ENCODE data around the gene RSPH1. TPM values are rescaled to one million over a fixed set of nuclear protein-coding genes. Genes with fewer than 3 reads are reported as not detected.
A peak's percentile ranks its signal among the peaks of the same experiment; 100 is the strongest.

Gene RSPH1
- total RNA-seq, 2 donors from 2014 or later: not detected

DNA sequence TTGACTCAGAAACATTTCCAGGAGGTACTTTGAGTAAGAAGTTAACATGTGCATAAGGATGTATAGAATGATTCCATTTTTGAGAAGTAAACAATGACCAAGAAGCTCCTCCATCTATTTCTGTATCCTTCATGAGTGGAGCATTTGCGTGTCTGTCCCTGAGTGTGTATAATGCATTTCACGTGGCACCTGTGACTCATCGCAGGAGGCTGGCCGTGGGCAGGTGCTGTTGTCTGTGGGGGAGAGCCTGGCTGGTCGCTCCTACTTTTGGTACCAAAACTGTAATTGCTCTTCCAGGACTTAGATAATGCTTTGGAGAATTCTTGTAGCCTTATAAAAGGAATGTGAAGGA, 34.1 kb upstream of the RSPH1 start:
- no peaks in the 10 kb centered on the region for H3K27me3 ChIP-seq
- H3K27ac ChIP-seq: no peak overlapping the region
- H3K4me3 ChIP-seq: no peak overlapping the region
- no peaks in the 10 kb centered on the region for H3K9me3 ChIP-seq
- no peak for DNase-seq (ENCODE audit: low spot score)
- H3K36me3 ChIP-seq: no peaks in the 10 kb centered on the region
- peaks cover 0 to 32% of the 10 kb centered on the region in 2 donors for H3K4me1 ChIP-seq
- TF ChIP-seq, protein P1, sequence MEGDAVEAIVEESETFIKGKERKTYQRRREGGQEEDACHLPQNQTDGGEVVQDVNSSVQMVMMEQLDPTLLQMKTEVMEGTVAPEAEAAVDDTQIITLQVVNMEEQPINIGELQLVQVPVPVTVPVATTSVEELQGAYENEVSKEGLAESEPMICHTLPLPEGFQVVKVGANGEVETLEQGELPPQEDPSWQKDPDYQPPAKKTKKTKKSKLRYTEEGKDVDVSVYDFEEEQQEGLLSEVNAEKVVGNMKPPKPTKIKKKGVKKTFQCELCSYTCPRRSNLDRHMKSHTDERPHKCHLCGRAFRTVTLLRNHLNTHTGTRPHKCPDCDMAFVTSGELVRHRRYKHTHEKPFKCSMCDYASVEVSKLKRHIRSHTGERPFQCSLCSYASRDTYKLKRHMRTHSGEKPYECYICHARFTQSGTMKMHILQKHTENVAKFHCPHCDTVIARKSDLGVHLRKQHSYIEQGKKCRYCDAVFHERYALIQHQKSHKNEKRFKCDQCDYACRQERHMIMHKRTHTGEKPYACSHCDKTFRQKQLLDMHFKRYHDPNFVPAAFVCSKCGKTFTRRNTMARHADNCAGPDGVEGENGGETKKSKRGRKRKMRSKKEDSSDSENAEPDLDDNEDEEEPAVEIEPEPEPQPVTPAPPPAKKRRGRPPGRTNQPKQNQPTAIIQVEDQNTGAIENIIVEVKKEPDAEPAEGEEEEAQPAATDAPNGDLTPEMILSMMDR (IDR thresholded peaks at IDR 0.05): no peak

DNA sequence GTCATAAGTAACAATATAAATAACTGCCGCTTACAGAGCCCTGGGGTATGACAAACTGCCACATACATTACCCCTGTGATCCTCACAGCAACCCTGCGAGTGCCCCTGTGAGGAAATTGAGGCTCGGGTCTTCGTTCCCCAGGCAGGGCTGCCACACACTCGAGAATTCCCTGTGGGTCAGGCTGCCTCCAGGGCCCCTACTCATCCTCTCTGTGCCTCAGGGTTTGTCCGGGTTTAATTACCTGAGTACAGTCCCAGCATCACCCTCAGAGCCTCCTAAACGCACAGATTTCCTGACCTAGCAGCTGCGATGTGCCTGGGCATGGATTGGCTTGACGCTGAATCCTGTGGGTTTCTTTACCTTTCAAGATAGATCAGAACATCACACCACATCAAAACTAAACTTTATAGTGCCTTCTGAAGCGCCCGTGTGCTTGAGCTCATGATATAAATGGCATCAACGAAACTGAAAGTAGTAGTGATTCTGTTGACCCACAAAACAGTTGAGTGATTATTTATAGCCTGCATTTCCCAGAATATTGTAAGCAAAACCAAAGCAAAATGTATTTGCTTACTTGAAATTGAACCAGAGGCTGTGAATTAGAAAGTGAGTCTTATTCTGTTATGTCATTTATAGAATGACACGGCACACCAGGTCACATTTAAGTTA, 31.6 kb upstream of the RSPH1 start:
- peak overlapping the region; percentile 45 to 46 for H3K27ac ChIP-seq
- no peaks in the 10 kb centered on the region for H3K9me3 ChIP-seq
- peaks cover 0 to 39% of the 10 kb centered on the region in 2 donors for H3K4me1 ChIP-seq
- DNase-seq (ENCODE audit: low spot score): no peak
- H3K27me3 ChIP-seq: no peaks in the 10 kb centered on the region
- H3K4me3 ChIP-seq: peak overlapping the region in 1 of 2 donors; percentile 6
- no peaks in the 10 kb centered on the region for H3K36me3 ChIP-seq
- TF ChIP-seq, protein P1 (IDR thresholded peaks at IDR 0.05): no peak

DNA sequence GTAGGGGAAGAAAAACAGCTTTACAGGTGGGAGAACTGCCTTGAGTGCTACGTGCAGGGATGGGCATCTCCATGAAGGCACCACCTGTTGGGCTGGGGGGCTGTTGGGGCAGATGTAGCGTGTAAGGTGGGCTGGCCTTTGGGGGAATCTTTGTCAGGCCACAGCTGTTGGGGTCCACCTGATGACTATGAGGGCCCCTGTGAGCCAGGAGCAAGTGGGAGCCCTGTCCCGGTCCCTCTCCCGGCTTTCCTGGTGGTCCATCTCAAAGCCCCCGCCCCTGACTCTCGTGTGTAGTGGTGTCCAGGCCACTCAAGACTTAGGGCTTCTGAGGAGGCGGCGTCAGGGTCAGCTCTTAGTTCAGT, 31.1 kb upstream of the RSPH1 start:
- Histone ChIP-seq H3K27ac (peak overlapping the region in 1 of 2 donors; percentile 46), H3K36me3 (no peaks in the 10 kb centered on the region), H3K27me3 (no peaks in the 10 kb centered on the region), H3K9me3 (no peaks in the 10 kb centered on the region), H3K4me1 (peaks cover 0 to 33% of the 10 kb centered on the region in 2 donors), H3K4me3 (no peak overlapping the region)
- TF ChIP-seq, protein P1 (IDR thresholded peaks at IDR 0.05): no peak
- no peak for DNase-seq (ENCODE audit: low spot score)

DNA sequence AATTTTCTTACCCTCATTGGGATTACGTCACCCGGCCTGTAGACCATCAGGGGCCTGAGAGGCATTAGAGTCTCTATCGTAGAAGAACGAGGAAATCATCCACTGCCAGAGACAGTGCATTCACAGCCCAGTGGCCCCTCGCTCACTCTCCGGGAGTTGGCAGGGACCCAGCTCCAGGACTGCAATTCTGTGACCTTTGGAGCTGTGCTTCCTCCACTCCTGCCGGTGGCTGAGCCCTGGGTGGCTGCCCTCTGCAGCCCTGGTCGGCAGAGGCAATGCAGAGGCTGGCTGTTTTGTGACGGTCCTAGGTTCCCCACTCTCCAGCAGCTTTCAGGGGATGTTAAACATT, 30.3 kb upstream of the RSPH1 start:
- Histone ChIP-seq H3K27me3 (no peaks in the 10 kb centered on the region), H3K9me3 (no peaks in the 10 kb centered on the region), H3K27ac (no peak overlapping the region), H3K36me3 (no peaks in the 10 kb centered on the region), H3K4me1 (peaks cover 0 to 33% of the 10 kb centered on the region in 2 donors), H3K4me3 (no peak overlapping the region)
- TF ChIP-seq, protein P1 (IDR thresholded peaks at IDR 0.05): no peak
- no peak for DNase-seq (ENCODE audit: low spot score)

DNA sequence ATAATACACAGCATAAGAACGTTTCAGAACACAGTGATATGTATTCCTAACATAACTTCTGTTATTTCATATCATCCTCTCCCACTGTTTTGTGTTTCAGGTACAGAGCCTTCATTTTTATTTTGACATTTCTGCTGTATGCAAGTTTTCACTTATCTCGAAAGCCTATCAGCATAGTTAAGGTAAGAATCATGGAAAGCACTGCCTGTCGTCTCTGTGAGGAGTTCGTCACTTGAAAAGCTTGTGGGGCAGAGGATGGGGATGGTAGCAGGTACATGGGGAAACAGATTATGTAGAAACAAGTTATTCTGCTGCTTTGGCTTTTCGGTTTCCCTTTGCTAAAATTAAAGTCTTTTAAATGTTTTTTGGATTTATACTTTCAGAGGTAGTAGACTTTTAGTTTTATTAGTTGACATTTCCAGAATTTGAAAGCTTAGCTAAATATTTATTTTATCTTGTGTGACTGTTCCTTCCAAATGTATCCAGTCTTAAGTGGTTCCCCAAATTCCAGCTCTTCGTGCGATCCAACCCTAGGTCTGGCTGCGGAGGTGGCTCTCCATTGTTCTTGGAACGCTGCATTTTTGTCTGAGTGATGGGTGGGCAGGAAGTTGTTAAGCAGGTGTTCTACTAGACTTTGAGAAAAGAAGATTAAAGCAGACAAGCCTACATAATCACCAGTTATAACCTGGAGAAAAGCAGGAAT, 29.8 kb upstream of the RSPH1 start:
- Histone ChIP-seq H3K9me3 (no peaks in the 10 kb centered on the region), H3K36me3 (no peaks in the 10 kb centered on the region), H3K27me3 (no peaks in the 10 kb centered on the region), H3K27ac (no peak overlapping the region), H3K4me3 (no peak overlapping the region), H3K4me1 (peaks cover 0 to 33% of the 10 kb centered on the region in 2 donors)
- TF ChIP-seq, protein P1 (IDR thresholded peaks at IDR 0.05): no peak
- no peak for DNase-seq (ENCODE audit: low spot score)
